SK-N-SH treated with all-trans-retinoic acid at 6 μM for 48 hours (cell line): ENCODE results near the gene FUBP1.

ENCODE experiments used
- ATAC-seq: fragments of 200-7000 bp; cut with Tn5 transposase; 3 replicates; pipeline ENCODE4 v1.9.1; 2020; ENCODE audit warnings: mild to moderate bottlenecking, moderate library complexity
- ARNTL ChIP-seq: fragments of 450-650 bp; formaldehyde crosslinking; IDR thresholded peaks from 2 replicates; pipeline ENCODE4 v1.5.0; 2020; ENCODE audit warnings: low read depth, mild to moderate bottlenecking, moderate library complexity, borderline replicate concordance
- BACH2 ChIP-seq: fragments of 250-450 bp; sonication (Bioruptor Pico); IDR thresholded peaks from 2 replicates; pipeline ENCODE4 v1.9.0; 2021; ENCODE audit warnings: mild to moderate bottlenecking, borderline replicate concordance
- CREB5 ChIP-seq: fragments of 250-450 bp; sonication (Bioruptor Pico); IDR thresholded peaks from 2 replicates; pipeline ENCODE4 v1.5.1; 2020; ENCODE audit warnings: low read depth, mild to moderate bottlenecking, moderate library complexity
- CSDC2 ChIP-seq: fragments of 250-450 bp; sonication (Bioruptor Pico); IDR thresholded peaks from 2 replicates; pipeline ENCODE4 v1.5.0; 2020; ENCODE audit warnings: mild to moderate bottlenecking, moderate library complexity
- ESRRG ChIP-seq: fragments of 250-450 bp; sonication (Bioruptor Pico); IDR thresholded peaks from 2 replicates; pipeline ENCODE4 v1.6.1; 2021; ENCODE audit warnings: mild to moderate bottlenecking
- GLIS3 ChIP-seq: fragments of 250-450 bp; sonication (Bioruptor Pico); IDR thresholded peaks from 2 replicates; pipeline ENCODE4 v1.5.0; 2020; ENCODE audit warnings: mild to moderate bottlenecking, moderate library complexity
- ISL1 ChIP-seq: fragments of 250-450 bp; sonication (Bioruptor Pico); IDR thresholded peaks from 2 replicates; pipeline ENCODE4 v2.1.2; 2022; ENCODE audit warnings: mild to moderate bottlenecking, moderate library complexity
- OSR1 ChIP-seq: fragments of 250-450 bp; sonication (Bioruptor Pico); IDR thresholded peaks from 2 replicates; pipeline ENCODE4 v1.8.0; 2022; ENCODE audit warnings: moderate library complexity, mild to moderate bottlenecking, inconsistent platforms
- PPARA ChIP-seq: fragments of 250-450 bp; sonication (Bioruptor Pico); IDR thresholded peaks from 2 replicates; pipeline ENCODE4 v1.5.0; 2020; ENCODE audit warnings: mild to moderate bottlenecking, borderline replicate concordance
- RARB ChIP-seq: fragments of 250-450 bp; sonication (Bioruptor Pico); IDR thresholded peaks from 2 replicates; pipeline ENCODE4 v1.8.0; 2021; ENCODE audit warnings: mild to moderate bottlenecking, moderate library complexity
- SNAI2 ChIP-seq: fragments of 250-450 bp; sonication (Bioruptor Pico); IDR thresholded peaks from 2 replicates; pipeline ENCODE4 v1.5.0; 2020; ENCODE audit warnings: mild to moderate bottlenecking, moderate library complexity
- TCF4 ChIP-seq: fragments of 250-450 bp; sonication (Bioruptor Pico); IDR thresholded peaks from 2 replicates; pipeline ENCODE4 v1.8.0; 2021; ENCODE audit warnings: mild to moderate bottlenecking, moderate library complexity, borderline replicate concordance
- TOX ChIP-seq: fragments of 250-450 bp; sonication (Bioruptor Pico); IDR thresholded peaks from 2 replicates; pipeline ENCODE4 v1.8.0; 2021; ENCODE audit warnings: mild to moderate bottlenecking, moderate library complexity, borderline replicate concordance
- ZC3H10 ChIP-seq: fragments of 250-450 bp; sonication (Bioruptor Pico); IDR thresholded peaks from 2 replicates; pipeline ENCODE4 v1.5.1; 2021; ENCODE audit warnings: mild to moderate bottlenecking, moderate library complexity
- ZFP30 ChIP-seq: fragments of 450-650 bp; formaldehyde crosslinking; IDR thresholded peaks from 2 replicates; pipeline ENCODE4 v1.5.0; 2022; ENCODE audit warnings: mild to moderate bottlenecking, moderate library complexity
- ZNF565 ChIP-seq: fragments of 450-650 bp; formaldehyde crosslinking; conservative IDR thresholded peaks from 2 replicates; pipeline ENCODE4 v1.5.0; 2020; ENCODE audit warnings: low read depth, mild to moderate bottlenecking, moderate library complexity
- ZNF70 ChIP-seq: fragments of 450-650 bp; formaldehyde crosslinking; IDR thresholded peaks from 2 replicates; pipeline ENCODE4 v1.5.0; 2020; ENCODE audit warnings: mild to moderate bottlenecking, moderate library complexity
- TF ChIP-seq, protein P1 (sequence below): fragments of 250-450 bp; sonication (Bioruptor Pico); IDR thresholded peaks from 2 replicates; pipeline ENCODE4 v1.8.0; 2021; ENCODE audit warnings: low read depth, mild to moderate bottlenecking, moderate library complexity, borderline replicate concordance
- TF ChIP-seq, protein P2 (sequence below): fragments of 250-450 bp; sonication (Bioruptor Pico); IDR thresholded peaks from 2 replicates; pipeline ENCODE4 v1.8.0; 2020; ENCODE audit warnings: mild to moderate bottlenecking, moderate library complexity, borderline replicate concordance
- TF ChIP-seq, protein P3 (sequence below): fragments of 250-450 bp; sonication (Bioruptor Pico); IDR thresholded peaks from 2 replicates; pipeline ENCODE4 v1.5.1; 2021; ENCODE audit warnings: mild to moderate bottlenecking, moderate library complexity

Gene FUBP1

GRCh38 chr1:77991638-77992037 is 12.8 kb upstream of the FUBP1 start:
- no peak for TF ChIP-seq ARNTL (CRISPR knock-in tag)
- TF ChIP-seq SNAI2 (CRISPR knock-in tag): no peak
- TF ChIP-seq BACH2 (CRISPR knock-in tag): no peak
- TF ChIP-seq, protein P1, sequence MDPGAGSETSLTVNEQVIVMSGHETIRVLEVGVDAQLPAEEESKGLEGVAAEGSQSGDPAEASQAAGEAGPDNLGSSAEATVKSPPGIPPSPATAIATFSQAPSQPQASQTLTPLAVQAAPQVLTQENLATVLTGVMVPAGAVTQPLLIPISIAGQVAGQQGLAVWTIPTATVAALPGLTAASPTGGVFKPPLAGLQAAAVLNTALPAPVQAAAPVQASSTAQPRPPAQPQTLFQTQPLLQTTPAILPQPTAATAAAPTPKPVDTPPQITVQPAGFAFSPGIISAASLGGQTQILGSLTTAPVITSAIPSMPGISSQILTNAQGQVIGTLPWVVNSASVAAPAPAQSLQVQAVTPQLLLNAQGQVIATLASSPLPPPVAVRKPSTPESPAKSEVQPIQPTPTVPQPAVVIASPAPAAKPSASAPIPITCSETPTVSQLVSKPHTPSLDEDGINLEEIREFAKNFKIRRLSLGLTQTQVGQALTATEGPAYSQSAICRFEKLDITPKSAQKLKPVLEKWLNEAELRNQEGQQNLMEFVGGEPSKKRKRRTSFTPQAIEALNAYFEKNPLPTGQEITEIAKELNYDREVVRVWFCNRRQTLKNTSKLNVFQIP (CRISPR knock-in tag): no peak
- no peak for TF ChIP-seq ESRRG (CRISPR knock-in tag)
- no peak for TF ChIP-seq GLIS3
- TF ChIP-seq, protein P2, sequence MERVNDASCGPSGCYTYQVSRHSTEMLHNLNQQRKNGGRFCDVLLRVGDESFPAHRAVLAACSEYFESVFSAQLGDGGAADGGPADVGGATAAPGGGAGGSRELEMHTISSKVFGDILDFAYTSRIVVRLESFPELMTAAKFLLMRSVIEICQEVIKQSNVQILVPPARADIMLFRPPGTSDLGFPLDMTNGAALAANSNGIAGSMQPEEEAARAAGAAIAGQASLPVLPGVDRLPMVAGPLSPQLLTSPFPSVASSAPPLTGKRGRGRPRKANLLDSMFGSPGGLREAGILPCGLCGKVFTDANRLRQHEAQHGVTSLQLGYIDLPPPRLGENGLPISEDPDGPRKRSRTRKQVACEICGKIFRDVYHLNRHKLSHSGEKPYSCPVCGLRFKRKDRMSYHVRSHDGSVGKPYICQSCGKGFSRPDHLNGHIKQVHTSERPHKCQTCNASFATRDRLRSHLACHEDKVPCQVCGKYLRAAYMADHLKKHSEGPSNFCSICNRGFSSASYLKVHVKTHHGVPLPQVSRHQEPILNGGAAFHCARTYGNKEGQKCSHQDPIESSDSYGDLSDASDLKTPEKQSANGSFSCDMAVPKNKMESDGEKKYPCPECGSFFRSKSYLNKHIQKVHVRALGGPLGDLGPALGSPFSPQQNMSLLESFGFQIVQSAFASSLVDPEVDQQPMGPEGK: no peak
- TF ChIP-seq CREB5 (CRISPR knock-in tag): no peak
- TF ChIP-seq ZC3H10: no peak
- TF ChIP-seq, protein P3, sequence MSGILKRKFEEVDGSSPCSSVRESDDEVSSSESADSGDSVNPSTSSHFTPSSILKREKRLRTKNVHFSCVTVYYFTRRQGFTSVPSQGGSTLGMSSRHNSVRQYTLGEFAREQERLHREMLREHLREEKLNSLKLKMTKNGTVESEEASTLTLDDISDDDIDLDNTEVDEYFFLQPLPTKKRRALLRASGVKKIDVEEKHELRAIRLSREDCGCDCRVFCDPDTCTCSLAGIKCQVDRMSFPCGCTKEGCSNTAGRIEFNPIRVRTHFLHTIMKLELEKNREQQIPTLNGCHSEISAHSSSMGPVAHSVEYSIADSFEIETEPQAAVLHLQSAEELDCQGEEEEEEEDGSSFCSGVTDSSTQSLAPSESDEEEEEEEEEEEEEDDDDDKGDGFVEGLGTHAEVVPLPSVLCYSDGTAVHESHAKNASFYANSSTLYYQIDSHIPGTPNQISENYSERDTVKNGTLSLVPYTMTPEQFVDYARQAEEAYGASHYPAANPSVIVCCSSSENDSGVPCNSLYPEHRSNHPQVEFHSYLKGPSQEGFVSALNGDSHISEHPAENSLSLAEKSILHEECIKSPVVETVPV (CRISPR knock-in tag): no peak
- no peak for TF ChIP-seq ISL1 (CRISPR knock-in tag)
- no peak for TF ChIP-seq RARB (CRISPR knock-in tag)
- no peak for TF ChIP-seq TCF4 (CRISPR knock-in tag)
- TF ChIP-seq ZNF70 (CRISPR knock-in tag): no peak
- no peak for TF ChIP-seq CSDC2 (CRISPR knock-in tag)
- no peak for TF ChIP-seq ZNF565 (CRISPR knock-in tag)
- no peak for ATAC-seq

DNA sequence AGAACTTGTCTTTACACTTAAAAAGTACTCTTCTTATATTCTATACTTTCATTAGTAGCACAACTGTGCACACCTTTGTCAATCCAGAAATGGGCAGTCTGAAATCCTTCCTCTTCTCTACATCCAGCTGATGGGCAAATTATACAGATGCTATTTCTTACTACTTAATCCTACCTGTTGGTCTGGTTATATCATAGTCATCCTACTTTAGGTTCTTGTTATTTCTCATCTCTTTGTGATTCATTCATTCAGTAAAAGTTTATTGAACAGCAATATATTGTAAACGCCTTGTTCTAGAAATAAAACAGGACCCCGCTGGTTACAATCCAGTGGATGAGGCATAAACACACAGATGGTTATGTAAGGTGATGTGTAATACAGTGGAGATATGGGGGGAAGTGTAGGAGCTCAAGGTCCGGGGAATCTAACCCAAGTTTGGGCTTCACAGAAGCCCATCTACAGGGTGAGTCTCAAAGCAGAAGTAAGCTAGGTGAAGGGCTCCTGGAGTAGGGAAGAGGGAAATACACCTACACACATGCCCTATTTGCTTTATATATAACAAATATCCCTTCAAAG is 11.8 kb upstream of the FUBP1 start:
- no peak for ATAC-seq
- TF ChIP-seq TCF4 (CRISPR knock-in tag): no peak
- no peak for TF ChIP-seq ZFP30 (CRISPR knock-in tag)
- no peak for TF ChIP-seq BACH2 (CRISPR knock-in tag)
- no peak for TF ChIP-seq PPARA (CRISPR knock-in tag)

- TF ChIP-seq ARNTL (CRISPR knock-in tag) (no peak), TOX (CRISPR knock-in tag) (no peak), PPARA (CRISPR knock-in tag) (no peak)
- TF ChIP-seq, protein P1 (CRISPR knock-in tag): no peak
- no peak for ATAC-seq
Measured at GRCh38 chr1:77989744-77990143, 10.9 kb upstream of the FUBP1 start.

DNA sequence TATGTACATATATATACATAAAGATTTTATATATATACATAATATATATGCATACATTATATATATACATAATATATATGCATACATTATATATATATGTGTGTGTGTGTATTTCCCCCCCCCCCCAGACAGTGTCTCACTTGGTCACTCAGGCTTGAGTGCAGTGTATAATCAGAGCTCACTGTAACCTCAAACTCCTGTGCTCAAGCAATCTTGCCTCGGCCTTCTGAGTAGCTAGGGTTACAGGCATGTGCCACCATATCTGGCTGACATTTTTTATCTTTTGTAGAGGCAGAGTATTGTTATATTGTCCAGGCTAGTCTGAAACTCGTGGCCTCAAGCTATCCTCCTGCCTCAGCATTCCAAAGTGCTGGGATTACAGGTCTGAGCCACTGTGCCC is 9.0 kb upstream of the FUBP1 start:
- no peak for ATAC-seq
- TF ChIP-seq, protein P2: no peak
- TF ChIP-seq TOX (CRISPR knock-in tag): no peak
- TF ChIP-seq, protein P1 (CRISPR knock-in tag): no peak
- TF ChIP-seq OSR1 (CRISPR knock-in tag): no peak
- TF ChIP-seq ZNF70 (CRISPR knock-in tag): no peak
- no peak for TF ChIP-seq ESRRG (CRISPR knock-in tag)
- TF ChIP-seq ARNTL (CRISPR knock-in tag): no peak
